VCaP (cell line): Measurements from ENCODE around the gene GNAT2.

Experiments
- H3K27ac ChIP-seq: fragments of 450-650 bp; 2 replicates; pipeline ENCODE4 v1.5.1; 2017
- TF ChIP-seq, protein P1 (sequence below): fragments of 450-650 bp; conservative IDR thresholded peaks from 2 replicates; pipeline ENCODE4 v1.5.1; 2017; ENCODE audit warnings: mild to moderate bottlenecking, moderate library complexity

GNAT2 gene

DNA sequence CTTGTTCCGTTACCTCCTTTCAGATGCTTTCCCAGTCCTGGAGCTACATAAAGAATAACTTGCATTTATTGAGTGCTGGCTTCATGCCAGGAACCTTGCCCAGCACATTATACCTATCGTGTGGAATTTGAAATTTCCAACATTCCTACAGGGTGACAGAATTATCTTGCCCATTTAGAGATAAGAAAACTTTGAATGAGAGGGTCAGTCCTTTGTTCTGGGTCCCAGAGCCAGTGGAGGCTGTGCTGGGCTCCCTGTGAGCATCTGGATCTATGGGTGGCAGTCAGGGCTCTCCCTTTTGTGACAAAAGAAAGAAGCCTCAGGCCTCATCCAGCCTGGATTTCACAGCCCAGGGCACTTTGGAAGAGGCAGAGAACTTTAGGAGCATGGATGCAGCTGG is 39.7 kb upstream of the GNAT2 start:
- H3K27ac ChIP-seq = no peak overlapping the region
- TF ChIP-seq, protein P1, sequence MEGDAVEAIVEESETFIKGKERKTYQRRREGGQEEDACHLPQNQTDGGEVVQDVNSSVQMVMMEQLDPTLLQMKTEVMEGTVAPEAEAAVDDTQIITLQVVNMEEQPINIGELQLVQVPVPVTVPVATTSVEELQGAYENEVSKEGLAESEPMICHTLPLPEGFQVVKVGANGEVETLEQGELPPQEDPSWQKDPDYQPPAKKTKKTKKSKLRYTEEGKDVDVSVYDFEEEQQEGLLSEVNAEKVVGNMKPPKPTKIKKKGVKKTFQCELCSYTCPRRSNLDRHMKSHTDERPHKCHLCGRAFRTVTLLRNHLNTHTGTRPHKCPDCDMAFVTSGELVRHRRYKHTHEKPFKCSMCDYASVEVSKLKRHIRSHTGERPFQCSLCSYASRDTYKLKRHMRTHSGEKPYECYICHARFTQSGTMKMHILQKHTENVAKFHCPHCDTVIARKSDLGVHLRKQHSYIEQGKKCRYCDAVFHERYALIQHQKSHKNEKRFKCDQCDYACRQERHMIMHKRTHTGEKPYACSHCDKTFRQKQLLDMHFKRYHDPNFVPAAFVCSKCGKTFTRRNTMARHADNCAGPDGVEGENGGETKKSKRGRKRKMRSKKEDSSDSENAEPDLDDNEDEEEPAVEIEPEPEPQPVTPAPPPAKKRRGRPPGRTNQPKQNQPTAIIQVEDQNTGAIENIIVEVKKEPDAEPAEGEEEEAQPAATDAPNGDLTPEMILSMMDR = no peak

DNA sequence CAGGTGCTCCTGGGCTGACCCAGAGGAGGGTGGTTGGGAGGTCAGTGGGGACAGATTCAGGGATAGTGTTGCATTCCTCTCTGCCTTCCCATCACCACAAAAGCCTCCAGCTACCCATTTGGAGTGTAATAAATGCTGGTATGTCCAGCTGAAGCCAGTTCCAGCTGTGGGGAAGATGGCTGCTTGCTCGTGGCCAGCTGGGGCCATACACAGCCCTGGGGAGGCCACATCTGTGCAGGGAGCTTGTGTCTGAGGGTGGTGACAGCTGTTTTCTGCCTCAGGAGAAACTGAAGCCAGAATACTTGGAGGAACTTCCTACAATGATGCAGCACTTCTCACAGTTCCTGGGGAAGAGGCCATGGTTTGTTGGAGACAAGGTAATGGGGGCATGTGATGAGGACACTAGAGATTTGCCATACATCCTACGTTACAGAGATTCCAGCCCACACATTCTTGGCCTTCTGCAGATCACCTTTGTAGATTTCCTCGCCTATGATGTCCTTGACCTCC is 39.2 kb upstream of the GNAT2 start:
- TF ChIP-seq, protein P1 = no peak
- no peak overlapping the region for H3K27ac ChIP-seq

DNA sequence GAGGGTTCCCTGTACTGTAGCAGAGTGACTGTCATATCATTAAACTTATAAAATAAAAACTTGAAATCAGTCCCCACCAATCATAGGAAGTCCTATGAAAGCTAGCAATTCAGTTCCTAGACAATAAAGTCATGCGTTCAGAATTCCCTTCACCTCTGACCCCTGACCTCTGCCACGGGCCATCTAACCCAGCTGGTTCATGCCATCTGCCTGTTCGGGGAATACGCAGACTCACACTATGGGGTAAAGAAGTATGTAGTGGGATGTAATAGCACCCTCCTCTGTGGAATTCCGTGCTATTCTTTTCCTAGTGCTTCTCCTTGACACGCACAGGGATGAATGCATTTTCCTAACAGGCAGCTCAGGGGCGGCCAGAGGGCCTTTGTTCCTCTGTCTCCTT is 38.6 kb upstream of the GNAT2 start:
- no peak overlapping the region for H3K27ac ChIP-seq
- TF ChIP-seq, protein P1 = no peak

DNA sequence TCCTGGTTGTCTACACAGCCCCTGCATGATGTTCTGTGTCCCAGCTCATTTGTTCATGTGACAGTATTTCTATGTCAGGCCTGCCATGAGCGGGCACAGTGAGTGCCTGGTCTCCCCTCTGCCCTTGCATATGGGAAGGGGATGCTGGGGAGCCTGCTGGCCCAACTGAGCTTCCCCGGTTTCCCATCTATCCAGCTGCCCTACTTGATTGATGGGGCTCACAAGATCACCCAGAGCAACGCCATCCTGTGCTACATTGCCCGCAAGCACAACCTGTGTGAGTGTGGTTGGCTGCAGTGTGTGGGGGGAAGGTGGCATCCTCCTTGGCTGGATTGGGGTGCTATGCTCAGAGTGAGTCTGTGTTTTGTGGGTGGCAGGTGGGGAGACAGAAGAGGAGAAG is 38.0 kb upstream of the GNAT2 start:
- no peak overlapping the region for H3K27ac ChIP-seq
- TF ChIP-seq, protein P1 = no peak

DNA sequence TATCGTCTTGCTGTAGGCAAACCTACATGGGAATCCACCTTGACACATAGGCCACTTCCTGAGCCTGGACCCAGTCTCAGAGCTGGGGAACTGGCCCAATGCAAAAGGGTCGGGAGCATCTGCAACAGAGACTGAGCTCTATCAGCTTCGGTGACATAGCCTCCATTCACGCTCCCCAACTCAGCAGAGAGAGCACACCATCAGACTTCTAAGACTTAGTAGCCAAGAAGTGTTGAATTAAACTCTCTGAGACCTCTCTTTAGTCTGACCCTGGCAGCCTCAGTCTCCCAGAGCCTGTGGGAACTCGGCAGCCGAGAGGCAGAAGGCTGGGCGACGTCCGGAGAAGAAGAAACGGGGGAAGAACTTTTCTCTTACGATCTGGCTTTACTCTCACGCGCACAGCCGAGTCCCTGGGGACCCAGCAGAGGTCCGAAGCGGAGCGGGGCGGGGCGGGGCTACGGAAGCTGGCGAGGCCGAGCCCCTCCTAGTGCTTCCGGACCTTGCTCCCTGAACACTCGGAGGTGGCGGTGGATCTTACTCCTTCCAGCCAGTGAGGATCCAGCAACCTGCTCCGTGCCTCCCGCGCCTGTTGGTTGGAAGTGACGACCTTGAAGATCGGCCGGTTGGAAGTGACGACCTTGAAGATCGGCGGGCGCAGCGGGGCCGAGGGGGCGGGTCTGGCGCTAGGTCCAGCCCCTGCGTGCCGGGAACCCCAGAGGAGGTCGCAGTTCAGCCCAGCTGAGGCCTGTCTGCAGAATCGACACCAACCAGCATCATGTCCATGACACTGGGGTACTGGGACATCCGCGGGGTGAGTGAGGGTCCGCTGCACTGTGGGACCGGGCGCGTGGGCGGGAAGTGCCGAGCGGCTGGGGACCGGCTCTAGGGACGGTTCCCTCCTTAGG is 36.5 kb upstream of the GNAT2 start, which contains the start of gene GSTM4:
Gene GSTM4, plus strand, starts transcription at position 485 of the 905 bp plus-strand sequence. Its CDS starts 291 bp downstream, at position 776.
- H3K27ac ChIP-seq = peak within 1 kb of the TSS; percentile 40; the same call in 1 of the 2 replicates
- TF ChIP-seq, protein P1 = peak; percentile 27

DNA sequence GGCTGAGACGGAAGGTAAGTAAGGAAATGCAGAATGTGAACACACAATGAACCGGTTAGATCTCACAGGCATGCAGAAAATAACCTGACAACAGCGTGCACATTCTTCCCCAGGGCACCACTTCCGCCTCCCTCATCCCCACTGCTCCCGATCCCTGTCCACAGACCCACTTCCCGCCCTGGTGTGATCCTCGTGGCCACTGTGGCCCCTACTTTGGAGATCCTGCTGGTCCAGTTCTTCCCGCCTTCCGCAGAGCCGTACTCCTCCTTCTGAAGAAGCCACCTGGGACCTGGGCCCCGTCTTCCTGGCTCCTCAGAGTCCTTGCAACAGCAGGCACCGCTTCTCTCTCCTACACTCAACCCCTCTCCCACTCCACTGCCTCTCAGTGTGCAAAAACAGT is 35.1 kb upstream of the GNAT2 start:
- TF ChIP-seq, protein P1 = no peak
- H3K27ac ChIP-seq = no peak overlapping the region

DNA sequence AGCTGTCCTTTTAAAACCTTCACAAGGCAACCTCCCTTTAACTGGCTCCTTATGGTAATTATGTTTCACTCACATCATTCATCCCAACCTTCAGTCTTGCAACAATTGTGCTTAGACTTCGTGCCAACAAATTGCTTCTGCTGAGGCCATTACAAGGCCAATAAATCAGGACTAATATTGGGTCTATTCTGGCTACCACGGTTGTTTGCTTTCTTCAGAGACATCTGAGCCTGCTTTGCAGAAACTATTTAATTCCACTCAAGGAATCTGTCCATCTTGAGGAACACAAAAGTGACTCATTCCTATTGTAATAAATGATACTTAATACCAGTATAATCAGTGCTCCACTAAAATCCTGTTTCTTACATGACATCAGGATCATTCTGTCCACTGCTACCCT is 33.9 kb upstream of the GNAT2 start:
- TF ChIP-seq, protein P1 = no peak
- no peak overlapping the region for H3K27ac ChIP-seq
